Hematopoietic multipotent progenitor cell (in vitro differentiated cells): ENCODE results near the gene CRABP2. TPM values are rescaled to one million over a fixed set of nuclear protein-coding genes. Genes with fewer than 3 reads are reported as not detected.

Source experiments
- DNase-seq, 3 donors: peaks; one replicate each; pipeline ENCODE4 v3.0.0-alpha.2; 2011 to 2015; ENCODE audit warnings: low read depth in 2 of 3, low spot score in 2 of 3
- total RNA-seq: library from RNA; depleted of rRNA; stranded (reverse); fragments of >200 nt; gene quantifications from one replicate; pipeline ENCODE4 v1.2.3, GENCODE V29; 2012

Gene CRABP2
- total RNA-seq, 1 donor, result 0.27 TPM

DNA sequence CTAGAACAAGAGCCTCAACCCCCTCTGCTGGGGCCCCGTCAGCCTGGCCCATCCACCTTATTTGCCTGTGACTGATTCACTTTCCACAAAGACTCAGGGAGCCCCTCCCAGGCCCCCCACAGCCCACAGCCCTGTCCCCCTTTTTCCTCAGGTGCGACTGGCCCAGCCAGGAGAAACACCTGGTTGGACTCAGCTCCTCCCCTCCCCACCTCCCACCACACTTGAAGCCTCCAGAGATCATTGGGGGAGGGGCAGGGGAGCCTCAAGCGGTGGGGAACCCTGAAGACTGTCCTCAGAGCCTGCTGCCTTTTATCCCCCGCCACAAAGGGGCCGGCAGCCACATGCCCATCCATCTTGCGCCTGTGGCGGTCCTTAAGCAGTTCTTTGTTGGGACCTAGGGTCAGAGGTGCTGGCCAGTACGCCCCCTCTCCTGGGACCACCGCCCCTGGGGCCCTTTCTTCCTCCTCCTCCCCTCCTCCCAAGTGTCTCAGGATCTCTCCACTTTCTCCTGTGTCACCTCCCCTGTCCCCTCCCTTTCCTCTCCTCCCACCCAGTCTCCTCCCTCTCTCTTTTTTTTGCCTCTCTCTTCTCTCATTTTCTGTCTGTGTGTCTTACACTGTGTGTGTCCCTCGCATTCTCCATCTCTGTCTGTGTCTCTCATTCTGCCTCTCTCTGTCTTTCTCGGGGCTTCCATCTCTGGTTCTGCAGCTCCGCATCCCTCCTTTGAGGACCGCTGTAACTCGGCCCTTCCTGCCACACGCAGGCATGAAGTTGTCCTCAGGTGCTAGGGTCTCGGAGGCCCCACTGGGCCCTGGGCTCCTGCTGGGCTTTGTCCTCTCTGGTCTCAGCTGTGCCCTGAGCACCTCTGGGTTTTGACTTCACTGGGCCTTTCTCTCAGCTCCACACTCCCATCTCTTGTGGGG lies 12.2 kb downstream of the CRABP2 start:
- peak in 2 of 3 donors; percentile 35 to 56 for DNase-seq

DNA sequence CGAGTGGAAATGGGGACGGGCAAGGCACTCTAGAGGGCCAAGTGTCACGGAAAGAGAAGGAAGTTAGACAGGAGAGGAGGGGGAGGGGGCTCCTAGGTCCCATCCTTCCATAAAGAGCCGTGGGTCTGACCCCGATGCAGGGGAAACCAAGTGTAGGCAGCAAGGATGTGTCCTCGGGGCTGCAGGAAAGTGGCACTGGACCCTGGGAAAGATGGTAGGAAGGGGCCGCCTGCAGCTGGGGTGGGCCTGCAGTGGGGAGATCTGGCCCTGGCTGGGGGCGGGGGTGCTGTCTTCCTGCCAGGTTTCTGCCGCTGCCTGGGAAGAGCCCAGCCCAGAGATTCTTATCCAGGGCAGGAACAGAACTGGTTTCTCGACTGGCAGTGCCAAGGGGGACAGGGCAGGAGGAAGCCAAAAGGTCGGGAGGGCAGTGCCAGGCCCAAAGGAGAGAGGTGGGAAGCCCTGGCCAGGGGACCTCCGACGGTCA lies 12.9 kb downstream of the CRABP2 start:
- no peak for DNase-seq

DNA sequence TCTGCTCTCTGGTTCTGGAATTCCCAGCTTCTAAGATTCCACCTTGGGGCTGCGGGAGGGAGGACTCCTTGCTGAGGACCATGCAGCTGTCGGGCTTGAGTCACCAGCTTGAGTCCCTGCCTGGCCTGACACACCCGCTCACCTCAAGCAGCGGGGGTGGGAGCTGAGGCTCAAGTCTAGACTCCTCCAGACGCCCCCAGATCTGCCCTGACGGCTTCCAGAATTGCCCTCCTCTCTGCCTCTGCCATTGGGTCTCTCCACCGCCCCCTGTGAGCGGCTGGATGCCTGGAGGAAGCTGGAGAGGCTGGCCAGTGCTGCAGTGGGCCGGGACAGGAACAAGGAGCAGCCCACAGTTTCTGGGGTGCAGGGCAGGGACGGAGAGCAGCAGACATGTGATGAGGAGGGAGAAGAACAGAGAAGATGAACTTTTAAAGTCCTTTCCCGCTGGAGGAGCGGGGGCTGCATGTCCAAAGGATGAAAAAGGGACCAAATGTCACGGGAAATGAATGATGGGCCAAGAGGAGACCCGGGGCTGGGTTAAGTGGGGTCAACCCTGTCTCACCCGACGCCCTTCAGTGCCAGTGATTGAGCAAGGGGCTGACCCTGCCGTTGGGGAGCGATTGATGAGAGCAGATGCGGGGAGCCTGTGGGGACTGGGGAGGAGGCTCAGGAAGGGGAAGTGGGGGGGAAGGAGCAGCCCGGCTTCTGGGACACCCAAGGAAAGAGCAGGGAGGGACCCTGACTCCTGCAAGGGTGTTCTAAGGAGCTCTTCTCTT lies 13.5 kb downstream of the CRABP2 start:
- no peak for DNase-seq

DNA sequence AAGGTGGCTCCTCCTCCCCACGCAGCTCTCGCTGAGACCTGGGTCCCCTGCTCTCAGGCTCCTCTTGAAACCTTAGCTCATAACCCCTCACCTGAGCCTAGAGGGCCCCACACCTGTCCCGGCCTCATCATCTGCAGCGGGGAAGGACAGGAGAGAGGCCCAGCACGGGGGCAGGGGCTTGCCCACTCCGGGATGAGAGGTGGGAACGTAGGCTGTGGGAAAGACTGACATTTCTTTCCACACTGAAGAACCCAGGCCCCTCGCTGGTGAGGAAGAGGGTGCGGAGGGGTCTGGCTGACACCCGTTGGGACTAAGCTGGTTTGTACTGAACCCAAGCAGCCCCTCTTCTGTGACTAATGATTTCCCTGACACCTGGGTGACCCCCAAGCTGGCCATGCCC lies 14.2 kb downstream of the CRABP2 start:
- no peak for DNase-seq

DNA sequence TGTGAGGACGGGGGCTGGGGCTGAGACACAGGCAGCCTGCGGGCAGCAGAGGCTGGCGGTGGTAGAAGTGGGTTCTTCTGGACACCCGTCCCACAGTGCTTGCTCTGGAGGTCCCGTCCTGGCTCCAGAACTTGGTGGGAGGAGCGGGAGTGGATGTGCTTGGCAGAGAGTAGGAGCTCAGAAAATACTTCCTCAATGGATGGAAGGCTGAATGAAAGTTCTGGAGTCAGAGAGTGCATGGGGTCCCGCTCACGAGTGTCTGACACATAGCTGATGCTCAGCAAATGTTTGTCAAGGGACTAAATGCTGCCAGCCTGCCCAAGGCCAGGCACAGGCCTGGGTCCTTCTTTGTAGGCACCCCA lies 14.7 kb downstream of the CRABP2 start:
- DNase-seq, result no peak

DNA sequence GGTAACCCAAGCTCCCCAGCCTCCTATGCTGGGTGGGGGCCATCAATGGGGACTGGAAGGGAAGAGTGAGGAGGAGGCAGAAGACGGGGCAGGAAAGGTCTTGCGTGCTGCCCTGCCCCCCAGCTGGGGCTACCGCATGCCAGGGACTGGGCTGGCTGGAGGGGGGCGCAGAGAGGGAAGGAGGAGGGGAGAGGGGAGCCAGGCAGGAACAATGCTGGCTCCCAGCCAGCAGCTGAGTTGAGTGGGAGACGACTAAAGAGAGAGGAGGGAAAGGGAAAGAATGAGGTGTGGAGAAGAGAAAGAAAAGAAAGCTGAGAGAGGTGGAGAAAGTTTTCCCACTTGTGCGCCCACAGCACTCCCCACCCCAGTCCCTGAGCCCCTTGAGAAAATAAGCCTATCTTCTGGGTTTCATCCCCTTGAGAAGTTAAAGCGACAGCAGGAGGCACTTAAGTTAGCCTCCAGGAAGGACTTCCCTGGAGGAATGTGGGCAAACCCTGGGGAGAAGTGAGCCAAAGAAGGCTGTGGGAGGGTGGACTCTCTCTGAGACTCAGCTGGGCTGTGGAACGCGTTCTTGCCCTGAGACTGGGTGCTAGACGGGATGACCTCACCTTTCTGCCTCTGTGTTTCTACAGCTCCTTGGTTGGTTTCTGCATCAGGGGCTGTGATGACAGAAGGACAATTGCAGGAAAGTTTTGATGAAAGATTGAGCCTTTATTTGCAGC lies 15.3 kb downstream of the CRABP2 start:
- DNase-seq, result no peak

DNA sequence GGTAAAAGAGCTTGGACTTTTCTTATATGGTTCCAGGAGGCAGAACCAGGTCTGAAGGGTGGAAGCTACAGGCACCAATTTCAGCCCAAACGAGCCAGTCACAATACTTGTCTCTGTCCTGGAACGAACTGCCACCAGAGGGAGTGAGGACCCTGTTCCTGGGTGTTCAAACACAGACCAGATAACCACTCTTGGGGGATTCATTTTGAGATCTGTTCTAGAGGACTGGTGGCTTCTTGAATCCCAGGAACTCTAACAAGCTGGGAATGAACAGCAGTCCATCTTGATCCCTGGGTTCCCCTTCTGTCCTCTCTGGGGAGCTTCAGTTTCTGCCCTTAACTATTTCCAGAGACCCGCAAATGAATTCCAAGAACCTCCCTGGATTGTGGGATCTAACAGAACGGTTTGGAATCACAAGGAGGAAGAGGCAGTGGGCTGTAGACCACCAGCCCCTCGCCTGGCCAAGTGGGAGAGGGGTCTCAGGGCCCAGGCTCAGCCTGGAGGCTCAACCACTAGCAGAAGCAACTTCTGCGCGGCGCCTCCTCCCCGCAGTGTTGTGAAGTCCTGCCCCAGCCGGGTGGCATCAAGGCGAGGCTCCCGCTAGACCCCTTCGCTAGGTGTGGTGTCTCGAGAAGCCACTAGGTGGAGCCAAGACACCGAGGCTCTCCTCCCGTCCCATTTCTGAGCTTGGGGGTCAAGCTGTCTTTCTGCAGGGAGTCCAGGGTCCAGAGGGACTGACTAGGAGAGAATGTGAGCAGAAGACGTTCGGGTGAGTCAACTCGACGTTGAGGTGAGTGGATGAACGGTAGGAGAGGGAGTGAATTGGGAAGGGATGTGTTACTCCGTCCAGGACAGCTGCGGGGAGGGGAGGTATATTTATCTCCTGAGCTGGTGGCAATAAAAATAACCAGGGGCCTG lies 16.1 kb downstream of the CRABP2 start:
- peak; percentile 47 to 87 (median 77) for DNase-seq

DNA sequence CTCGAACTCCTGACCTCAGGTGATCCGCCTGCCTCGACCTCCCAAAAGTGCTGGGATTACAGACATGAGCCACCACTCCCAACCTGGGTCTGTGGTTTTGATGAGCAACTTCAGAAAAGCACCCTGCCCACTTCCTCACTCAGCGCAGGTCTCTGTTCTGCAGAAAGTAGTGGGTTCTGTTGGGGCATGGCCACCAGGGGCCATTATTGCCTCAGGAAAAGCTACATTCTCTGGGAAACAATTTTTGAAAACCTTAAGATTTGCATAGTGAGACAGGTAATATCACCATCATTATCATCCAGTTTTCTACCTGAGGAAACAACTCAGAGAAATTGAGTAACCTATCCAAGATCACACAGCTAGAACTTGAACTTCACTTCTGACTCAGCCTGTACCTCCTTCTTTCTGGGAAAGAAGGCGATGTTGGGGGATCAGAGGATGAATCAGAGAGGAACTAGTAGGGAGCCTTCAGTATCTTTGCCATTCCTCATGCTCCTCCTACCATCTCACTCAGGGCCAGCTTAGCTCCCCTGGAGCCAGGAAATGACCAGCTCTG lies 21.1 kb downstream of the CRABP2 start:
- DNase-seq, result no peak

DNA sequence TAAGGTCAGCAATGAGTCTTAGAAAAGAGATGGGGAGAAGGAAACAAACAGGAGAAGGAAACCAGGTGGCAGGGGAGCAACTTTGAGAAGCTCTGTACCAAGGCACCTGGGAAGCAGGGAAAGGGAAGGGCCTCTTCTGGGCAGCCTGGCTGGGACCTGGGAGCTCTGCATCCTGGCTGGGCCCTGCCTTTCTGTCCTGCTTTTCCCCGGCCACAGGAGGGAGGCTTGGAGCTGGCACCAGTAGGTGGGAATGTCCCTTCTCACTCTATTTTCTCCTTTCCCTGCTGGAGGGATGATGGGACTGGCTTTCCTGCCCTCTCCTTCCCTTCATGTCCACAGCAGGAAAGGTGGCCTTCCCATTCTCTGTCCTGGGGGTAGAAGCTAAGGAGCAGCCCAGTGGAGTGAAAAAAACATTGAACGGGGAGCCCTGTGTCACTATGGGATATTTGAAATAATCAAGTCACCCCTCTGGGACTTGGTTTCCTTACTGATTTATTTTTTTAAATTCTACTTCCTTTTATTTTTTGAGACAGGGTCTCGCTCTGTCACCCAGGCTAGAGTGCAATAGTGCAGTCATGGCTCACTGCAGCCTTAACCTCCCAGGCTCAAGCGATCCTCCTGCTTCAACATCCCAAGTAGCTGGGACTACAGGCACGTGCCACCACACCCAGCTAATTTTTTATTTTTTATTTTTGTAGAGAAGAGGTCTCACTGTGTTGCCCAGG lies 23.1 kb downstream of the CRABP2 start:
- no peak for DNase-seq

DNA sequence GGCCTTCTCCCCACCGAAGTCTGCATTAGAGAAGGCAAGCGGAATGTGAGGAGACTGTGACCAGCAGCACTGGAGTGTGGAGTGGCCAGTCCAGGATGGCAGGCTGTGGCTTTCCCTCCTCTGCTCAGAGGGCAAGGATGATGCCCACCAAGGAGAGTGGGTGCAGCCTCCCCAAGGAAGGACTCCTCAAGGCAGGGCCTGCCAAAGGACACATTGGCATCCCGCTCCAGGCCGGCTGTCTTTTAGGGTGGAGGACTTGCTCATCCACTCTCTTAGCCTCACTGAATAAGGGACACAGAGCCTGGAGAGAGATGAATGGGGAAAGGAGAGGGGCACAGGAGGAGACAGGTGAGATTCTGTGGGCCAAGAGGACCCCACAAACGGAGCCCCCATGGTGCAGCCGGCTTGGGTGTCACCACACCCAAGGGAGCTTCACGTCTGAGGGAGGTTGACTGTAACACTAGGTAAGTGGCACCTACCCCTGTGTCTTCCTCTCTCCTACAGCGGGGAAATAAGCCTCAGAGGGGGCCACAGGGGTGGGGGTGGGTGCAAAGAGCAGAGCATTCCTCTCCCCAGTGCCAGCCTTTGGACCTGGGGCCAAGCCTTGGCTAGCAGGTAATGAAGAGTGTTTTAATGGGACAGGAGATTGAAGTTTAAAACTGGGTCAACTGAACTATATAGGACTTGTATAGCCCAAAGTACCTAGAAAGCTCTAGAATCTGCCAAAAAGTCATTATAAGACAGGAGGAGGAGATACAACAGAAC lies 24.0 kb downstream of the CRABP2 start:
- DNase-seq, result no peak

DNA sequence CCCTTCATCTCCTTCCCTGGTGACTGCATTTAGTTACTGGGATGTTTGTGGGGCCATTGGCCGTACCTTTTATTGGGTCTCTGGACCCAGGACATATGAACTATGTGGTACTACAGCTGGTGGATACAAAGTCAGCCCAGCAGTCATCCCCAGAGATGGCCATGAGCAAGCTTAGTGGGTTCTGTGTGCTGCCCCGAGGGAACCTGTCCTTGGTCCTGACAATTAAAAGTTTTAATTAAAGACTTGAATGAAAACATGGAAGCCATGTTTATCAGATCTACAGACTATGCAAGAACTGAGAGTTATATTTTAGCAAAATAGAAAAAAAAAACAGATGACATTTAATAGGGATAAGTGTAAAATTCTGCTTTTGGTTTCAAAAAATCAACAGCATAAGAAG lies 25.3 kb downstream of the CRABP2 start:
- no peak for DNase-seq

DNA sequence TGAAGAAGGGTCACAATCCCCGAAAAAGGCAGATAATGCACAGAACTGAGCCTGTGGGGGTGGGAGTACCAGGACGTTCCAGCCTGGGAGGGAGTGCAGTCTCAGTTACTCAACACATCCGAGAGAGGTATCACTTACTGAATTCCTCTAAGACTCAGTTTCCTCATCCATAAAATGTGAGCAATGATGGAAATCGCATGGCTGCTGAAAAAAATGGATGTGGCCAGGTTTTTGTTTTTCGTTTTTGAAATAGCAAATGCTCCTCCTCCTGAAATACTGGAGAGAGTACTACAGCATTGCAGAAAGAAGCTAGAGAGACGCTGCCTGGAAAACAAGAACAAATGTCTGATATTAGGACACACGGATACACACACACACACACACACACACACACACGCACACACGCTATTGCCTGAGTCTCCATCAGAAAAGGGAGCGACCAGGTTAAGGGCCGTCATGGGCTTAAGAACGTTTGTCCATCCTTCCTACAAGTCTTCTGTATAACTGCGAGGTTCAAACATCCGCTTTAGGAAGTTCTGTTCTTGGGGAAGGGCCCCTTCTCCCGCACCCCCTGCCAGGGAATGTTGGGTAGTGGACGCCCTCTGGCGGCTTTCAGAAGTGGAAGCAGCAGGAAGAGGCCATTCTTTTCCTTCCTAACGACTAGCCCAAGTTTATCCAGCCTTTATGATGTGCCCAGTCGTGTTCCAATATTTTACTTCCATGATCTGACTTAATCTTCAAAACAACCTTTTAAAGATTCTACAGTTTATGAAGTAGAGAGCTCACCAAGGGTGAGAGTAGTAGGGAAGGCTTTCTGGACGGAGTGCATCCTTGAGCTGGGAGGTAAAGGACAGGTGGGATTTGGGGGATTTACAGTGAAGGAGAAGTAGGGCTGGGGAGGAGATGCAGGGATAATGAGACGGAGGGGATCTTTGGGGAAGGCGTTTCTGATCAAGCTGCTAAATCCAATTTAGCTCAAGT lies 27.5 kb downstream of the CRABP2 start:
- peak in 2 of 3 donors; percentile 59 to 62 for DNase-seq

DNA sequence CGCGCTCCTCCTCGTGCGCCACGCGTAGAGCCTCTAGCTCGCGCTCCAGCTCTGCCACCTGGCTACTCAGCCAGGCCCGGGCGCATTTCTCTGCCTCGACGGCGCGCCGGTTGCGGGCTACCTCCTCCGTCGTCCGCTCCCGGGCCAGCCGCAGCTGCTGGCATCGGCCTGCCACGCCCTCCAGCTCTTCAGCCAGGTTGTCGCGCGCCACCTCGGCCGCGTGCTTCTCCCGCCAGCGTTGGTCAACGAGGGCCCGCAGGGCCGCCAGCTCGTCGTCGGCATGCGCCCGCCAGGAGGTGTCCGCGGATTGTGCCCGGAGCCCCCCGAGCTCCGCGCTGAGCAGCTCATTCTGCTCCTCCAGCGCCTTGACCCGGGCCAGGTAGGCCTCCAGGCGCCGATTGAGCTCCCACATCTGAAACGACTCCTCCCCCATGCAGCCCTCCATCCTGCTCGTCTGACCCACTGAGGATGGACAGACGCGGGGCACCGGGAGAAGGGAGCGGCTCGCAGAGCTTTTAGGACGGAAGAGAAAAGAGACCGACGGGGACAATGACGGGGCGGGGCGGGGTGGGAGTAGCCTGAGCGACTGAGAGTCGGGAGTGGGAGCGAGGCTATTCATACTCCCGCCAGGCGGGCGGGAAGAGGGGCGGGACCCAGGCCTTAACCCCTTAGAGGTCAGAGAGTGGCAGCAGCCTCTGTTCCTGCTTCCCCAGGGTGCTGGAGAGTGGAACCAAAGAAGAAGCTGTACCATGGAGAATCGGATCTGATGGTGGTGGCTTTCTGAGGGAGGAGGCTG lies 28.4 kb downstream of the CRABP2 start, which contains the start of gene NES:
Gene NES (minus strand): TSS at position 588 of the 796 bp plus-strand sequence. CDS start 143 bp downstream, at position 445.
- DNase-seq, result no peak

DNA sequence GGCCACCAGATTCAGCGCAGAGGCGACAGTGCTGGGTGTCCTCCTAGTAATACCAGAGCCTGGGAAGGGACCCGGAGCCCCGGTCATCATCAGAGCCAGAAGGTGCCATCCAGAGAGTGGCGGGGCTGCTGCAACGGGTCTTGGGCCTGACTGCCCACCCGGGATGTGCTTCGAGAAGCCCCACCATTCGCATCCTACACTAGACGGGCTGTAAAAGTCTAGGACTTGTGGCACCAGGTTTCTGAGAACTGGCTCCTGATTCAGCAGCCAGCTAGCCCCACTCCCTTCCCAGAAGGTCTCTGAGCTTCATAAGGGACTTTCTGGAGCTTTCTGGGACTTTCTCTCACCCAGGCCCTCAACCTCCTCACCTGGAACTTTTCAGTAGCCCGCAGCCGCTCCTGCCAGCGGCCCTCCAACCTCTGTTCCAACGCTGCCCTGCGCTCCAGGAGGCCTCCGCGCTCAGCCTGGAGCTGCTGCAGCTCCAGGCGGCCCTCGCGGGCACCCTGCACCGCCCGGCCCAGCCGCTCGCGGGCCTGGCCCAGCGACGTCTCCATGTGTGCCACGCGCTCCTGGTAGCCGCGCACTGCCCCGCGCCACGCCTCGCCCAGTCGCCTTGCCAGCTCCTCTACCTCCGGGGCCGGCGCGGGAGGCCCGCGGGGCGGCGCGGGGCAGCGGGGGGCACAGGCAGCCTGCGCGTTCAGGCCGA lies 29.1 kb downstream of the CRABP2 start:
- no peak for DNase-seq
